Measurements from ENCODE around the gene FKTN.
A peak's percentile ranks its signal among the peaks of the same experiment; 100 is the strongest.

The FKTN gene

DNA sequence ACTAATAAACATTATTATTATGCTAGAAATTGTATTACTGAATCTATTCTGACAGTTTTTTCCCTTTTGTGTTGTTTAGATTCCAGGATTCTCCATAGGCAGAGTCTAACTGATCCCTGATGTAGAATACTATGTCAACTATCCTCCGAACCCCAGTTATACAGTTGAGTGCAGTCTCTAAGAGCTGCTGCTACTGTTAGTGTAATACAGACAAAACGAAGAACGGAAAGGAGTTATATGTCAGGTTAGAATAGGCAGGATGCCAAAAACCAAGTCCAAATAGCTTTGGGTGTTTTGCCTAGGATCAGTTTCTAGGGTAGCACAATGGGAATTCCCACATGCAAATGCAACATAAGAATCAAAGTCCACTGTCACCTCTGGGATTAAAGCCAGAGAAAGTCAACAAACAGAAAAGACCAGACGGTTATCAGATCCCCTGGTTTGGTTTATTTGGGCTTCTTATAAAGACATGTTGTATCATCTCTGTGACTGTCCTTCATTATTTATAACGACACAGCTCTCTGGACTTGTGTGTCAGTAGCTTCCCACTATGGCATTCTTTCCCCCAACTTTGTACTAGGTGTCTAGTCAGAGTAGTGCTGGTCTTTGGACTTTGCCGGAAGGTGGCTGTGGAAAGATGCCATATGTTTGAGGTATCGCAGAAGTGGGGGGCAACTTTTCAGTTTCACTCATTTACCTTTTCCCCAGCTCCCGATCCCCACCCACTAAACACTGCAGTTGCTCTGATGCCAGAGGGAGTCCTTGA, 121.5 kb downstream of the FKTN start:
- DNase-seq: no peak

- no peak for DNase-seq
Measured at GRCh38 chr9:105681313-105681712, 123.4 kb downstream of the FKTN start.

GRCh38 chr9:105681724-105682123, 123.8 kb downstream of the FKTN start:
- DNase-seq: peak; percentile 63

DNA sequence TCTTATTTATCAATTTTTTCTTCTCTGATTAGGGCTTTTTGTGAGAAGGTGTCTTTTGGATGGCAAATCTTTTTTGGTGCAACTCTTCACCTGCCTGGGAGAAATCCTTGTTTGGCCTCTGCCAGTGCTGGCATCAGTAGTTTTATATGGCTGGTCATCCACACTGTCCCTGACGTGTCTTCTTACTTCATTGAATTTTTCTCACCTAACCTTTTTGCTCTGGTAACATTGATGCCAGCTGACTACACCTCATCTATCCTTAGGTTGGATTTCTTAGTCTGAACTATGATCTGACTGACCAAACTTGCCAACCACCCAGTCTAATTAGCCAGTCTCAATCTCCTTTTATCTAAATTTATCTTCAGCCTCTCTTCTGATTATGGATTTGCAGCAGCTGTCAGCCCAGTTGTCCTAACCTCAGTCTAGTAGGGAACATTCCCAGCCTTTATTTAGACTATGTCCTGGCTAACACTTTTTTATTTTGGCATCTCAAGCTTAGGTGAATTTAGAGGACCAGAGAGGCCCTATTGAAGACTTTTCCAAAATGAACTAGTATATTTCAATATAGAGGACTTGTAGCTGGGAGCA, 125.9 kb downstream of the FKTN start:
- DNase-seq: no peak

- no peak for DNase-seq
Measured at GRCh38 chr9:105686936-105687335, 129.0 kb downstream of the FKTN start.
